Germinal center (tissue), 1 donor: ENCODE data around the gene KREMEN1.

Experiments
- DNase-seq: peaks from one replicate; pipeline ENCODE4 v3.0.0; 2012; ENCODE audit warnings: mixed read lengths, low spot score

The KREMEN1 gene

GRCh38 chr22:29128891-29129807 lies 56.3 kb downstream of the KREMEN1 start:
- no peak for DNase-seq

DNA sequence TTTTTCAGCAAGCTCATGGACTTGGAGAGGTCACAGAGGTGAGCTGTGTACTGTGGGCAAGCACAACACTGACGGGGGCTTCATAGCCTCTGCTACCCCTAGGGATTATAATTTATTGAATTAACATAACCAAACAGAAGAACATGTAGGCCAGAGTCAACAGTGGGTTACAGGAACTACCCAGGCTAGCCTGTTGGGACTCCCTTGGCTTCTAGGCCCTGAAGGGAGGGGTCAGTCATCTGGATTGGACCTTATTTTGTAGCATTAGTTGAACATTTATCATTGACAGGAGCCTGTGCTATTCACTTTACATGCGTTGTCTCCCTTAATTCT lies 56.9 kb downstream of the KREMEN1 start:
- DNase-seq = no peak

GRCh38 chr22:29130476-29130875 lies 57.6 kb downstream of the KREMEN1 start:
- no peak for DNase-seq

DNA sequence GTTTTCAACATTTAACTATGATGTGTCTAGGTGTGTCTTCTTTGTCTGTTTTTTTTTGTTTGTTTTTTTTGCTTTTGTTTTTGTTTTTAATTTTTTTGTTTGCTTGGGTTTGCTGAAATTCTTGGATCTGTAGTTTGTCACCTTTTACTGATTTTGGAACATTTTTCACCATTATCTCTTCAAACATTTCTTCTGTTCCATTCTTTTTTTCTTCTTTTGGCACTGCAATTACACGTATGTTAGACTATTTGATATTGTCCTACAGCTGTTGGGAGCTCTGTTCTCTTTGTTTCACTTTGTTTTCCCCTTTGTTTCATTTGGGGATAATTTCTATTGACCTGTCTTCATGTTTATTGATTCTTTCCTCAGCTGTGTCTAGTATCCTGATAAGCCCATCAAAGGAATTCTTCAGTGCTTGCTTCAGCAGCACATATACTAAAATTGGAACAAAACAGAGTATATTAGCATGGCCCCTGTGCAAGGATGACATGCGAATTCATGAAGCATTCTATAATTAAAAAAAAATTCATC lies 60.8 kb downstream of the KREMEN1 start:
- no peak for DNase-seq

DNA sequence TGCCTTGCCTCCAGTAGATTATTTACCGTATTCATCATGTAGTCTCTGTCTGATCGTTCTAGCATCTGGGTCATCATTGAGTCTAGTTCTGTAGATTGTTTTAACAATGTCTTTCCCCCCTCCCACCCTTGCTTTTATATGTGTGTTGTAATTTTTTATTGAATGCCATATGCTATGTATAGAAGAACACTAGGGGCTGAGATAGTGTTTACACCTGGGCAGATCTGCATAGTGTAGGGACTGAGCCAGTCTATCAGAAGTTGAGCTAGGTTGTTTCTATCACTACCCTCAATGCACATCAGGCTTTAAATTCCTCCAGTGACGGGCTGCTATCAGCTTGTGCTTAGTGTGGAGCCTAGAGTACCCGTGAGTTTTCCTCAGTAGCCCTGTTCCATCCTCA lies 61.6 kb downstream of the KREMEN1 start:
- DNase-seq = no peak

GRCh38 chr22:29136782-29137700 lies 64.2 kb downstream of the KREMEN1 start:
- no peak for DNase-seq

GRCh38 chr22:29138556-29139305 lies 65.9 kb downstream of the KREMEN1 start:
- DNase-seq = no peak

DNA sequence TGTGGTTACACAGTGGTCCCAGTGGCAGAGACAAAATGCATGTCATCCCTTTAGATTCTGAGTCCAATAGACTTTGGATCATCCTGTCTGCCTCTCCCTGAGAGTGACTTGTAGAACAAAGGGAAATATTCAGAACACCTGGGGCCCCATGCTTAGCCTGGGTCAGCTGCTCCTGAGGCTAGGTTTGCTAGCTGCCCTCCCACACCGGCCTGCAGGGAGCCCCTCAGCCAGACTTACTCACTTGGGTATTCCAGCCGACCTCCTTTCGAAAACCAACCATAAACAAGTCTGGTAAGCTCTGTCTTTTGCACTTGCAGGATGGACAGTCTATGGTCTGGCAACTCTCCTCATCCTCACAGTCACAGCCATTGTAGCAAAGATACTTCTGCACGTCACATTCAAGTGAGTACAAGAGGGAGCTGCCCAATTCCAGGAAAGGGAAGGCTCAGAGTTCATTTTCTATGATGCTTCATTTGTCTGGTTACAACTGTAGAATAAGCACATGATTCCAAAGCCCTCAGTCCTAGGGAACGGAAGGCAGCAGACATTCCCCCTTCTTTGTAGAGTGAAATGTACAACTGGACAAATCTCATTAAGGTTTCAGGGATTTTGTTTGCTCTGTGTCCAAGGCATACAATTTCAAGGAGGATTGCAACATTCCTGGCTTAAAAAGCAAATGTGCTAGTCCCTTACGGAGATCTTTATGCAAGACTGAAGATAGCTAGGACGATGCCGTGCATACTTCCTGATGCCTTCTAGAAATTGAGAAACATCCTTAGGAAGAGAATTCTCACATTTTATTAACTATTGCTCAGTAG lies 67.3 kb downstream of the KREMEN1 start:
- no peak for DNase-seq

- no peak for DNase-seq
These were observed 68.3 kb downstream of the KREMEN1 start for GRCh38 chr22:29141078-29141688.

DNA sequence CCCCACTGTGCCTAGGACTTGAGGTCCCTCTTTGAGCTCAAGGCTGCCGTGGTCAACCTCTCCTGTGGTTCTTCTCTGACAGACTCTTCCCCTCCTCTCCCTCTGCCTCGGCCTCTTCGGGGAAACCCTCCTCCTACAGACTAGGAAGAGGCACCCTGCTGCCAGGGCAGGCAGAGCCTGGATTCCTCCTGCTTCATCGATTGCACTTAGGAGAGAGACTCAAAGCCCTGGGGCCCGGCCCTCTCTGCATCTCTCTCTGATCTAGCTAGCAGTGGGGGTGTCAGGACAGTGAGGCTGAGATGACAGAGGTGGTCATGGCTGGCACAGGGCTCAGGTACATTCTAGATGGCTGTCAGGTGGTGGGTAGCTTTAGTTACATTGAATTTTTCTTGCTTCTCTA lies 69.3 kb downstream of the KREMEN1 start:
- DNase-seq = no peak

GRCh38 chr22:29143941-29144785 lies 71.3 kb downstream of the KREMEN1 start:
- DNase-seq = no peak

GRCh38 chr22:29144786-29145160 lies 71.9 kb downstream of the KREMEN1 start:
- no peak for DNase-seq

DNA sequence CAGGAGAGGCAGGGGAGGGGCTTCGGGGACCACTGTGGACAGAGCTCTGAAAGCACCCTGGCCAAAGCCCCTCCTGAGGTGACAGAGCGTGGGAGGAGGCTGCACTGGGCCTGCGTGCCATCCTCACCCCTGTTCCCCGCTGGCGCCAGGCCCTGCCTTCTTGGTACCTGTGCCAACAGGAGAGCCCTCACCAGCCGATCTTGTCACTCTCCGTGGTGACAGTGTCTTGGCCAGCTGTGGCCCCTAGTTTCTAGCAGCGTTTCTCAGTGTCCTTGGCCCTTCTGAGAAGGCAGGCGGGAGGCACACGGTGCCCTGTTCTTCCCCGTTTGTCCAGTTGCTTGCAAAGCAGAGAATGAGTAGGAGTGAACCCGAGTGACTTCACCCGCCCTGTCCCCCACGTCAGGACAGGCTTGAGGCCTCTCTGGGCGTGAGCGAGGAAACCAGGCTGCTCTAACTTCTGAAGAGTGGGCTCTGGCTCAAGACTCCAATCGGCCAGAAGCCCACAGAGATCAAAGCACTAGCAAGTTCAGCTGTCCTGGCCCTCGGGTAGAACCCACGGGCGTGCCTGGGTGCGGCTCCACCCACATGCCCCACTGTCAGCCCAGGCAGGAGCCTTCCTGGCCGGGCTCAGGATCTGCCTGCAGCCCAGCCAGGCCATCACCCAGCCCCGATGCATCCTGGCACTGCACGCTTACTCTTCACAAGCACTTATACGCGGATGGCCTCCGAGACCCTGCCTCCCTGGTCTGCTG lies 72.7 kb downstream of the KREMEN1 start:
- DNase-seq = no peak

GRCh38 chr22:29146091-29146560 lies 73.3 kb downstream of the KREMEN1 start:
- no peak for DNase-seq

- no peak for DNase-seq
These were observed 73.9 kb downstream of the KREMEN1 start for GRCh38 chr22:29146771-29147170.

DNA sequence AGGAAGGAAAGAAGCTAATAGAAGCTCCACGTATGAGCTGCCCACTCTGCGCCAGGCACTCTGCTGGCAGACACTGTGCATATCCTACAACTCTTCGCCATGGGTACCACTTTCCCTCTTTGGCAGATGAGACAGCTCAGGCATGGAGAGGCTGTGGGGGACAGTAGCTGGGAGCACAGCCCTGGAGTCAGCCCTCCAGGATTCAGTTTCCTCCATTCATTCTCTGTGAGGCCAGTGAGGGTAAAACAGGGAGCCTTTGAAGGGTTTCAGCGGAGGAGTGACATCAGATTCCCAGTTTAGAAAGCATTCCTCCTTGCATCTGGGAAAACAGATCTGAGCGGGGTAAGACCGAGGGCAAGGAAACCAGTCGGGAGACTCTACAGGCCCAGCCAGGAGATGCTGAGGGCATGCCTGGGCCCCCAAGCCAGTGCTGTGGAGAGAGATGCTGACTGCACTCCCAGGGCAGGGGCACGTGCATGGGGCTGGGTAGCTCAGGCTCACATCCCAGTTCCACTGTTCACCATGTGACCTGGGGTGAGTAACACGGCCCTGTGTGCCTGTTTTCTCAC lies 74.6 kb downstream of the KREMEN1 start:
- DNase-seq = no peak

DNA sequence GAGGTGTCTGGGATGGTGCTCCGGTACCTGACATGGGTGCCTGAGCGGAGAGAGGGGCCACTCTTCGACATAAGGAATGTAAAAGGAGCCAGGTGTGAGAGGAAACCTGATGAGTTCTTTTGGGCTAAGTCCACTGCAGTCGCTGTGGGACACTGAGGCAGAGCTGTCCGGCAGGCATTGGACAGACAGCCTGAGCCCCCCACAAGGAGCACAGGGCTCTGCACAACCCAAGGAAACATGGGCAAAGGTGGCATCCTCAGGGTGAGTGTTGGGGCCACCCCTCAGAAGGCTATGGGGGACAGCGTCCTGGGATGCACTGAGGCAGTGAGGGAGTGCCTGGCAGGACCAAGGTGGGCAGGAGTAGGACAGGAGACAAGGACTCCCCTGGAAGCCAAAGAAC lies 75.2 kb downstream of the KREMEN1 start:
- DNase-seq = no peak

DNA sequence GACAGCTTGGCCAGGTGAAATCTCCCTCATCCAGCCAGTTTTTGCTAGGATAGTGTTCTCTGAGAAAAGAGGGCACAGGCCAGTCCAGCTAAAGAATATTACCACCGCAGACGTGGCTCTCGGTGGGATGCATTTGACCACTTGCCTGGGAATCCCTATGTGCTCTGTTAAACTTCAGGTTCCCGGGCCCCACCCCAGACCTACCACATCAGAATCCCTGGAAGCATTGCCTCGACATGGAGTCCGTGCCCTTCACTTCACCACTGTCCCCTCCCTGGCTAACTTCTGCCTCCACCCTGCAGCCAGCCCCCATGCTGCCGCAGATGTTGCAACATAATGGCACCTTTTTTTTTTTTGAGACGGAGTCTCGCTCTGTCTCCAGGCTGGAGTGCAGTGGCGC lies 76.0 kb downstream of the KREMEN1 start:
- DNase-seq = no peak
